Measurements from ENCODE around the gene CEP350.

The CEP350 gene, protein sequence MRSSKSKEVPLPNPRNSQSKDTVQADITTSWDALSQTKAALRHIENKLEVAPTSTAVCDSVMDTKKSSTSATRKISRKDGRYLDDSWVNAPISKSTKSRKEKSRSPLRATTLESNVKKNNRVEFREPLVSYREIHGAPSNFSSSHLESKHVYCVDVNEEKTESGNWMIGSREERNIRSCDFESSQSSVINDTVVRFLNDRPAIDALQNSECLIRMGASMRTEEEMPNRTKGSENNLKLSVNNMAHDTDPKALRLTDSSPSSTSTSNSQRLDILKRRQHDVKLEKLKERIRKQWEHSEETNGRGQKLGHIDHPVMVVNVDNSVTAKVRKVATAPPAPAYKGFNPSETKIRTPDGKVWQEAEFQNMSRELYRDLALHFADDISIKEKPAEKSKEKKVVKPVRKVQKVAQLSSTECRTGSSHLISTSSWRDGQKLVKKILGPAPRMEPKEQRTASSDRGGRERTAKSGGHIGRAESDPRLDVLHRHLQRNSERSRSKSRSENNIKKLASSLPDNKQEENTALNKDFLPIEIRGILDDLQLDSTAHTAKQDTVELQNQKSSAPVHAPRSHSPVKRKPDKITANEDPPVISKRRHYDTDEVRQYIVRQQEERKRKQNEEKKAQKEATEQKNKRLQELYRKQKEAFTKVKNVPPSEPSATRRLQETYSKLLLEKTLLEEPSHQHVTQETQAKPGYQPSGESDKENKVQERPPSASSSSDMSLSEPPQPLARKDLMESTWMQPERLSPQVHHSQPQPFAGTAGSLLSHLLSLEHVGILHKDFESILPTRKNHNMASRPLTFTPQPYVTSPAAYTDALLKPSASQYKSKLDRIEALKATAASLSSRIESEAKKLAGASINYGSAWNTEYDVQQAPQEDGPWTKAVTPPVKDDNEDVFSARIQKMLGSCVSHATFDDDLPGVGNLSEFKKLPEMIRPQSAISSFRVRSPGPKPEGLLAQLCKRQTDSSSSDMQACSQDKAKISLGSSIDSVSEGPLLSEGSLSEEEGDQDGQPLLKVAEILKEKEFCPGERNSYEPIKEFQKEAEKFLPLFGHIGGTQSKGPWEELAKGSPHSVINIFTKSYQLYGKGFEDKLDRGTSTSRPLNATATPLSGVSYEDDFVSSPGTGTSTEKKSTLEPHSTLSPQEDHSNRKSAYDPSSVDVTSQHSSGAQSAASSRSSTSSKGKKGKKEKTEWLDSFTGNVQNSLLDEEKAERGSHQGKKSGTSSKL (N-terminal part only)

DNA sequence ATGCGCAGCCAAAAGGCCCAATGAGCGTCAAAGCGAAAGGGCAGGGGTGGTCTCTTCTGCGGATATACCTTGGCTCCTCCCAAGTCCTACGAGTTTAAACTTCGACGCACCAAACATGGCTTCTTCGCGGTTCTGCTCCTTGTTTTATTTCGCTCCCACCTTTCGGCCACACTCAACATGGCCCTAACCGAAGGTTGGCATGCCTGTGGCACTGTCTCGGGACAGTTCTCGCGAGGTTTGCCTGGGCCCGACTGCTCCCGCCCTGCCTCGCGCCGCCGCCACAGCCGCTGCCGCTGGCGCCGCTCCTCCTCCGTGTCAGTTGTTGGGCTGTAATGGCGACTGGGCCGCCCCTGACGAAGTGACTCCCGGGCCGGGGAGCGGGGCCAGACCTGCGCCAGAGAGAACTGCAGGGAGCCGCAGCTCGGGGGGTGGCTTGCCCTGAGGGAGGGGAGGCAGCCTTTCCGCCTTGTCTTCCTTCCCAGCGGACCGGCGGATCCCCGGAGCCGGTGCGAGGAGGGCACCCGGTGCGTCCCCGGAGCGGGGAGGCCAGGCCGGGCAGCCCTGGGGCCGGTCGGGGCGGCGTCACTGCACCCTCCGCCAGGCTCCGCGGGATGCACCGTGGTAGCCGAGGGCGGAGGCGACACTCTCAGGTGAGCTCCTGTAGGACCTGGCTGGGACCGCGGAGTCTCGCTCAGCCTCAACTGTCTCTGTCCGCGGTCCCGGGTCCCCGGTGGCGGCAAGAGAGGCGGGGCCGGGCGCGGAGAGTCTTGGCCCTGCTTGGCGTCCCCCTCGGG lies at the start of gene CEP350:
TSS of gene CEP350 (plus strand) at position 318 of the 794 bp plus-strand sequence. CDS start 31,372 bp downstream, outside the sequence.
- DNase-seq: peak; percentile 100

DNA sequence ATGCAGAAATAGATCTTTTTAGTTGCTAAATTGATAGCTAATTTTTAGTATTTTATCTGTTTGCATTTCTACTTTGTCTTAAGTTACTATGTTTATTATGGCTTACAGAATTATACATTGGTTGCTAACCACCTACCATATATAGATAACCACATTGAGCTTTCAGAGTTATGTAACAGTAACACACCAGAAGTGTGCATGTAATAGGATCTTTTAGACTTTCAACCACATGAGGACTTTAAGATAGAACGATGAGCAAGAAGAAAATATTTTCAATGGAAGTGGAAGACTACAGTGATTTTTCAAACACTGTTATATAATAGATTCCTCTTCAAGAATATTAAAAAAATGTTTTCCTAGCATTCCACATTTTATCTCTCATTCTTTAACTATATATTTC lies 43.7 kb upstream of the CEP350 start:
- DNase-seq: no peak

DNA sequence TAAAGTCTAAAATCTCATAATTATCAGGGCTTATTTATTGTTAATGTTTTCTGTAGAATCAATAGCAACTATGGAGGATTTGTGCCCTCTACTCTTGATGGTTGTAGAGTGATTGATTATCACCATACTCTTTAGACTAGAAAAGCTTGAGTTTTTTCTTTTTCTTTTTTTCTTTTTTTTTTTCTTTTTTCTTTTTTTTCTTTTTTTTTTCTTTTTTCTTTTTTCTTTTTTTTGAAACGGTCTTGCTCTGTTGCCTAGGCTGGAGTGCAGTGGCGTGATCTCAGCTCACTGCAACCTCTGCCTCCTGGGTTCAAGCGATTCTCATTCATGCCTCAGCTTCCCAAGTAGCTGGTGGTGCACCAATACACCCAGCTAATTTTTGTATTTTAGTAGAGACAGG lies 42.8 kb upstream of the CEP350 start:
- no peak for DNase-seq

DNA sequence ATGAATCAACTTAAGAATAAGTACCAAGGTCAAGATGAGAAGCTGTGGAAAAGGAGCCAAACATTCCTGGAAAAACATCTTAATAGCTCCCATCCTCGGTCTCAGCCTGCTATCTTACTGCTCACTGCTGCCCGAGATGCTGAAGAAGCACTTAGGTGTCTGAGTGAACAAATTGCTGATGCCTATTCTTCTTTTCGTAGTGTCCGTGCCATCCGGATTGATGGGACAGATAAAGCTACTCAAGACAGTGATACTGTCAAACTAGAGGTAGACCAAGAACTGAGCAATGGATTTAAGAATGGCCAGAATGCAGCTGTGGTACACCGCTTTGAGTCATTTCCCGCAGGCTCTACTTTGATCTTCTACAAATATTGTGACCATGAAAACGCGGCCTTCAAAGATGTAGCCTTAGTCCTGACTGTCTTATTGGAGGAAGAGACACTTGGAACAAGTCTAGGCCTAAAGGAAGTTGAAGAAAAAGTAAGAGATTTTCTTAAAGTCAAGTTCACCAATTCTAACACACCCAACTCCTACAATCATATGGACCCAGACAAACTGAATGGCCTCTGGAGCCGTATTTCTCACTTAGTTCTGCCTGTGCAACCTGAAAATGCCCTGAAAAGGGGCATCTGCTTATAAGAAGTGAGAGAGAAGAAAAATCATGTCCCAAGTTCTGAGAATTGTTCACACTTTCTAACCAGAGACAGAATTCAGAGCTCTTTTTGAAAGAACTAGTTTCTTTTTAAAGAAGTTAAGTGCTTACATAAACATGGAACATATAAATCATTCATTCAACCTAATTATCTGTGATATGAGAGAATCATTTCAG lies 36.8 kb upstream of the CEP350 start:
- DNase-seq: no peak

DNA sequence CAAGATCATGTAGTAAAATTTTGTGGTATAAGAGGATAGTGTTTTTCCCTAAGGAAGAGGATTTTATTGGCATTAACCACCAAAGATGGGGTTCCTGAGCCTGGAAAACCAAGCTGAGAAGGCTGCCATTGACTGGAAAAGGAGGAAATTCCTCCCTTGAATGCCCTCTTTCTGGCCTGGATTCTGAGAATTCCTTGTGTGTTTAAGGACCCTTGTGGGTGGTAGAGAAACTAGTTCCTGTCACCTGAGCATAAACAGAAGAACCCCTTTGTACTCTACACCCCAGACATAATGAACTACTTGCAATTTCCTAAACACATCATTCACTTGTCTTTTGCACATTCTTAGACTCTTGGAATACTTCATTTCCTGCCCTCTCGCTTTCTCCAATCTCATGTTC lies 33.1 kb upstream of the CEP350 start:
- no peak for DNase-seq

DNA sequence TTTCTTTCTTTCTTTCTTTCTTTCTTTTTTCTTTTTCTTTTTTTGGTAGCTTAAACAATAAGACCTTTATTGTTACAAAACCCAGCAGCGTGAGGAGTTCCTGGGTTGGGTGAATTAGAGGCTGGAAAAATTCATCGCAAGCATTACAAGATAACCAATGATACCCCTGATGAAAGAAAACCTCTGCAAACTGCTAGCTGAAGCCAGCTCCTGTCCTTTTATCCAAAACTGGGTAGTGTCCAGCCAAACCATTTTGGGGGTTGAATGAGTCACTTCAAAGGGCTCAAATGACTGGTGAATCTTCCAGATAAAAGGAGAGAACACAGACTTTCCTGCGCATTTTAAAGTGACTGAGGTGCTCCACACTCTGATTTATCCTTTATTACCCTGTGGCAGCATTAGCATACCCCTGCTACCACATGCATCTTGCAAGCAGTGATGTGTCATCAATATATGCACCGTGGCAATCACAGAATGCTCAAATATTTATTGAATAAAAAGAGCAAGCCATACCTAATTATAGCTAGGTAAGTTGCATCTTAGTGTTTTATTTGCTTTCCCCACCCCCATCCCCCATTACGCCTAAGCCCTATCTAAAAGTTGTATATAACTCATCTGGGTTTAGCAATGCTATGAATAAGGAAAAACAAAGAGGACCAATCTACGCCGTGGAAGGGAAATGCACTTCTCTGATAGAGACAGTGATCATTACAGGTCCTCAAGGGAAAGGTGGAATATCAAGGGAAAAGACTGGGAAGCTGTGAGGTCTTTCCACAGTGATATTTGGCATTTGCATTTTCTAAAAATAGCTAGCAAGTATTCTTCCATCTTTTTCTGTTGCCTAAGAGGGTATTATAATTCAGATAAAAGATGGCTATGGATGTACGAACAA lies 32.4 kb upstream of the CEP350 start:
- DNase-seq: no peak

DNA sequence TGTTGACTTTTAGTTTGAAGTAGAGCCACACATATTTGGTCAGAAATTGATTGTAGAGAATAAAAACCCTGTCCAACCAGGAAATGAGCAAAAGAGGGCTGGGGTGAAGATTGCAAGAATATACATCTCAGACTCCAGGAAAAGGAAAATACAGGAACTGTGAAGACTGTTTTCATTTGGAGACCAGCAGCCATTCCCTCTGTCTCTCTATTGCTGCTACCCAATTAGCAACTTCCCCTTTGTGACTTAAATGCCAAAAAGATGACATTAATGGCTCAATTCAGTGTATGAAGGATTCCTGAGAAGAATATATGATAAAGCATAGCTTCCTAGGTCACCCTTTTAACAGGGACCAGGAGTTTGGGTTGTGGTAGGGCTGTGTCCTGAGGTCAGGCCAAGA lies 31.6 kb upstream of the CEP350 start:
- DNase-seq: no peak

DNA sequence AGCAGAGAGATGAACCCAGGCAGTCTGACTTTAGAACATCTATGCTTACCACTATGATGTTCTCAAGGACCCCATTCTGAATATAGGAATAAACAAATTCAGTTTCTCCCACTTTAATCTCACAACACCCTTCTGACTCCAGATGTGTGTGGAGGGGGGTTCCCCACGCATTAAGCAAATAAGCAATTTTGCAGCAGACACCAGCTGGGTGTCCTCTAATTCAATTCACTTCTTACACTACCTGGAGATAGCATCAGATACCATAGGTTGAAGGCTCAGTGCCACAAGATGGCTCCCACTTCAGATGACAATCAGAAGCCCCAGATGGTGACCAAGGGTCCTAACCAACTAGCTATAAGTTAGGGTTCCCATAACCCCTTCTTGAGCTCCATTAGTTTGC lies 30.3 kb upstream of the CEP350 start:
- DNase-seq: no peak

DNA sequence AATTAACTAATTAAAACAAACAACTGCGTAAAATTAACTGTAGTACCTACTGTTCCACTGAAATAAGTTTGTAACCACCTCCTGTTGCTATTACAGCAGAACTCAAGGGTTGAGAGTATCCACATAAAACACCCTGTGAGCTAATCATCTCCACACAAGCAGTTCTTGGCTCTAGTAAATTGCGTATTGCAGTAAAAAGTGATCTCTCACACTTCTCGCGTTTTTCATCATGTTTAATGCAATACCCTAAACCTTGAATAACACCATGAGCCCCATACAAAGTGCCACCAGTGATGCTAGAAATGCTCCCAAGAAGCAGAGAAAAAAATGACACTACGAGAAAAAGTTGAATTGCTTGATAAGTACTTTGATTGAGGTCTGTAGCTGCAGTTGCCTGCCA lies 29.3 kb upstream of the CEP350 start:
- no peak for DNase-seq

DNA sequence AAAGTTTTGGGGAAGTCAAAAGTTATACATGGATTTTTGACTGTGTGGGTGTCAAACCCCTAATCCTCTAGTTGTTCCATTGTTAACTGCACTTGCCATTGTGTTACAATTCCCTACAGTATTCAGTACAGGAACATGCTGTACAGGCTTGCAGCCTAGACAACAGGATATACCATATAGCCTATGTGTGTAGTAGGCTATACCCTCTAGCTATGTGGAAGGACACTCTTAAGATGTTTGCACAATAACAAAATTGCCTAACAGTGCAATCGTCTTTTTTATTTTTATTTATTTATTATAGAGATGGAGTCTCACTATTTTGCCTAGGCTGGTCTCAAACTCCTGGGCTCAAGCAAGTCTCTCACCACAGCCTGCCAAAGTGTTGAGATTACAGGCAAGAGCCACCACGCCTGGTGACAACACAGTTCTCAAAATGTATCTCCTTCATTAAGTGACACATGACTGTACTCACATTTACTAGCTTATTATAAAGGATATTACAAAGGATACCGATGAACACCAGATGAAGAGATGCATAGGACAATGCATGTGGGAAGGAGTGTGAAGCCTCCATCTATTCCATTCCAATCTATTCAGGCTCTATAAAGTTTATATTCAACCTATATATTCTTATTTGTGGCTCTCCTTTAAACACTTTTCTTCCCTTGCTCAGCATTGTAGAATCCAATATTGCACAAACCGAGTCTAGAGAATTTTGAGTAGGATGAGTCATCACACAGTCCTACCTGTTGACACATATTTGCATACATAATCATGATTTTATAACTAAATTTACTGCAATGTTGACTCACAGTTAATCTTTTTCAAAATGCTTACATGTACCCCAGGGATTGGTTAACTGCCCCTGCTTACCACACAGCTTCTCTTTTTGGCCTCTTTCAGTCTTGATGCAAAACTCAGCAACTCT lies 28.4 kb upstream of the CEP350 start:
- DNase-seq: no peak

DNA sequence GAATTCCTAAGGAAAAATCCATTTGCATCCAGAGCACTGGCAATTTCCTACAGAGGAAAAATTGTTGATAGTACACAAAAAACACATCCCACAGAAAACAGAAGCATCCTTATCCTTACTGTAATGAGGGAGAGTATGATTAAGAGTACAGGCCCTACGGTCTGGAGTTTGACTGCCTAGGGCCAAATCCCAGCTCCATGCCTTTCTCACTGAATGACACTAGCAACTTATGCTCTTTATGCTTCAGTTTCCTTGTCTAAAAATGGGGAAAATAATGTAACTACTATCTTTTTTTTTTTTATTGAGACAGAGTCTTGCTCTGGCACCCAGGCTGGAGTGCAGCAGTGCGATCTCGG lies 27.8 kb upstream of the CEP350 start:
- DNase-seq: no peak

DNA sequence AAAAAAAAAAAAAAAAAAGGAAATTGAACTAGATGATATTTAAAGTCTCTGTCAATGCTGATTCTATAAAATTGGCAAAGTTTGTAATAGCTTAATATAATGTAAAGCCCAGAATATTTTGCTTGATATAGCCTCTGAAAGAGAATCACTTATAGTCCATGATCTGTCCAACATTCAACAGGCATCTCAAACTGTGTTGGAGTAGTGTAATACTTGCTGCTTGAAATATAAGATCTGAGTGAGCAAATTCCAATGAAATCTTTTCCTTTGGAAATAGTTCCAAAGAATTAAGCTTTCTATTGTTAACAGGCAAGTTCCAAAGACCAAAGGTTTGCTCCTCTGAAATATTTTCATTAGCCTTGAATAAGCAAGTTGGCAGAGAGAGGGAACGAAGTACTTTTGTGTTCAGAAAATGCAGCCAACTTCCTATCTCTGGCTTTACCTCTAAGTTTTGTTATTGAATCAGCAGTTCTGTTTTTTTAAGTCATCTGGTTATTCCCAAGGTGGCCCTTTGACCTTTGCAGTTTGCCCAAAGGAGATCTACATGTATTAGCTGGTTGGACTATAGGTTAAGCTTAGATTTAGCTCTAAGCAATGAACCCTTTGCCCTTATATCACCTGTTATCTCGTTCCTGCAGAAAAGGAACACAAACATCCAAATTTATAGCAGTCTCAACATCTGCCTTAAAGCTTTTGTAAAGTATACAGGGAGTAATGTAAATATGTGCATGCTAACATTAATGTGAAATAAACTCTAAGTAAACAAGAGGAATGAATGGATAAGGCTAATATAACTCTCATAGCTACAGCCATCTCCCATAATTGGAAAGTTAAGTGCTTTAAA lies 24.4 kb upstream of the CEP350 start:
- DNase-seq: no peak

DNA sequence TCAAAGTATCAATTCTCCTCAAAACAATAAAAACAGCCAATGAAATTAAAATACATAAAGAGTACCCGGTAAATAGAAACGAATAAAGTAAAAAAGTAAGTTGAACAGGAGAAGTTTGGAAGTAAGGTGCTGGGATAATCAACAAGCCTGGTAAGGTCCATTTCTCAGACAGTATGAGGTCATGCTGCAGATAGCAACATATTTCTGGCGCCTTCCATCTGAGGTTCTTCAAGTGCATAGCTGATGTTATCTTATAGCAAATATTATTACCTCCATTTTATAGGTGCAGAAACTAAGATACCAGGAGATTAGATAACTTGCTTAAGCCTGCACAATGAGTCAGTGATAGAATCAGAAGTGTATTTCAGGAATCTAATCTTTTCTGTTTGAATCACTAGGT lies 23.7 kb upstream of the CEP350 start:
- DNase-seq: no peak

DNA sequence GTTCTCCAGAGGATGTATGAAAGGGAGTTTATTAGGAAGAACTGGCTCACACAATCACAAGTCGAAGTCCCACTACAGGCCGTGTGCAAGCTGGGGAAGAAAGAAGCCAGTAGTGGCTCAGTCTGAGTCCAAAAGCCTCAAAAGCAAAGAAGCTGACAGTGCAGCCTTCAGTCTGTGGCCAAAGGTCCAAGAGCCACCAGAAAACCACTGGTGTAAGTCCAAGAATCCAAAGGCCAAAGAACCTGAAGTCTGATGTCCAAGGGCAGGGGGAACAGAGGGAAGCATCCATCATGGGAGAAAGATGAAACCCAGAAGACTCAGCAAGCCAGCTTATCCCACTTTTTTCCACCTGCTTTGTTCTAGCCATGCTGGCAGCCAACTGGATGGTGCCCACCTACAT lies 21.4 kb upstream of the CEP350 start:
- DNase-seq: no peak

DNA sequence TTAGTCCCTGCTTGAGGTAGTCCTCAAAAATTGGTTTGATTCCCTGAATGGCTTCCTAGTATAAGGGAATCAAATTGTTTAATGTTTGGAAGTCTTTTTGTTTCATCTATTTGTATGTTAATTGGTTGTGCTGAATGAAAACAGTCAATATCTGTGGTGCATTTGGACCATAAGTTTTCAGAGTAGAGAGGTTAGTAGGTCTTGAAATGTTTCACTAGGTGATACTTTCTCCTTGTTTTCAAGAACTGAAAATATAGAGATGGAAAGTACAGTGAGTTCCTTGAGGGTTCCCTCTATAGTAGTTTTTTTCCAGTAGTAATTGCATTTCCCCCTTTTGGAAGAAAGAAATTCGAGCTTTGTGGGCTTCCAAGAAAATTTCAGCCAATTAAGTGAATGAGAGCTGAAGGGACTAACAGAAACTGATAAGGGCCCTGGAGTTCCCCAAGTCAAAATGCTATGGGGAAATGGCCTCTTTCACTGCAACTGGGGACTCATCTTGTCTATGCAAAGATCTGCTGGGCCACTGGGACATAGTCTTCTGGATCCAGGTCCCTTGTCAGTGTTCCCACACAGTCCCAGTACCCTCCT lies 18.6 kb upstream of the CEP350 start:
- no peak for DNase-seq

DNA sequence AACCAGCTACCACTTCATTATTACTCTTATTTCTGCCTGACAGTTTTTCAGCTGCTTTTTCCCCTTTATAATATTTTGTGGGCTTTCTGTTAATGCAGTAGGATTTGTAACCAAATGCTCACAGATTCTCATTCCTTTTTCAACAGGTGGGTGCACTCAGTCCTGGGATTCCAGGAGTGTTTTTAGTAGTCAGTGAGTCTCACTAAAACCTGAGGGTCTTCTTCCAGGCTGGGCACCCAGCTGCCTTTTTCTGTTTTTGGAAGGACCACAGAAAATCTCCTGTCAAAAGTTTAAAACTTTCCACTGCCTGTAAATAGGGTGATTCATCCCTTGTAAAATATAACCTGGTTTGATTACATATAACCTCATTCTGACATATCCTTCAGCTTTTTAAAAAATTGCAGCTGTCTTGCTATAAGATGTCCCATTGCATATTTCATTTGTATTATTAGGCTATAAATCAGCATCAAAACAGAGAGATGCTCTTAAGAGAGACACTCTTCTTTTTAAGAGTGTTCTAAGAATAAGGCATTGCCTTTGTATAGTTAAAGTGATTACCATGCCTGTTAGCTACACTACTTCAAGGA lies 16.8 kb upstream of the CEP350 start:
- no peak for DNase-seq

DNA sequence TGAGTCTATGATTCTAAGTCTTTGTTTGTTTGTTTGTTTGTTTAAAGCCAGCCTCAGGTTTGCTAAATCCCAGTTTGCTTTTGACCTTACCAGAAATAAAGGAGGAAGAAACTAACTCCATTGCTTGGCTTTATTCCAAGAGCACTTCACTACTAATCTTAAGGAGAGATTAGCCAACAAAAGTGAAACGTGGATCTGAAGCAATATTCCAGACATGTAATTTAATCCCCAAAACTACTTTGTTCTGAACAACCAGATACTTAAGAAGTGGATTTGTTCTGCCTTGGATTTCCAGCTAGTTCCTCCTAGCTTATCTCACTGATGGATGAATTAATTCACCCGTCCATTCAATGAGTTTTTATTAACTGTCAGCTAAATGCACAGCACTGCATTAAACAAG lies 15.9 kb upstream of the CEP350 start:
- no peak for DNase-seq

DNA sequence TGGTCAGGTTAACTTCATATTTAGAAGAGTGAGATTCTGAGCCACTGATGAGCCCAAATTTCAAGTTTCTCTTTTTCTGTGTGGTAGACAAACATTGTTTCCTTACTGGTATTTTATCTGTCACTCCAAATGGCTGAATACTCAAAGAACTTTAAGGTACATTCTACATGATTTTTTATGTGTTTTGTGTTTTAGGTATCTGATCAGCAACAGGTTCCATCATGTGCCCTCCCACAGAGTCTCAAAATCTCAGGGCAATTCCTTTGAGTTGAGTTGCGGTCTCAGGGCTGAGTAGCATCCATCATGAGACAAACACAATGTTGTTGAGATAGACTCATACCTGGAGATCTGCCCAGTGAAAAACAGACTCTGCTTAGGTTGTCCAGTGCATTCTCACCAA lies 14.7 kb upstream of the CEP350 start:
- no peak for DNase-seq
